NT2/D1 (cell line): ENCODE results near the gene ANKLE2.

Experiments used
- YY1 ChIP-seq: IDR thresholded peaks from 2 replicates; pipeline ENCODE4 v1.6.1; 2011; ENCODE audit not compliant: insufficient read length, insufficient read depth
- ZNF274 ChIP-seq: IDR thresholded peaks from 2 replicates; pipeline ENCODE4 v1.6.1; 2011; ENCODE audit warnings: mild to moderate bottlenecking, low read depth, low read length

DNA sequence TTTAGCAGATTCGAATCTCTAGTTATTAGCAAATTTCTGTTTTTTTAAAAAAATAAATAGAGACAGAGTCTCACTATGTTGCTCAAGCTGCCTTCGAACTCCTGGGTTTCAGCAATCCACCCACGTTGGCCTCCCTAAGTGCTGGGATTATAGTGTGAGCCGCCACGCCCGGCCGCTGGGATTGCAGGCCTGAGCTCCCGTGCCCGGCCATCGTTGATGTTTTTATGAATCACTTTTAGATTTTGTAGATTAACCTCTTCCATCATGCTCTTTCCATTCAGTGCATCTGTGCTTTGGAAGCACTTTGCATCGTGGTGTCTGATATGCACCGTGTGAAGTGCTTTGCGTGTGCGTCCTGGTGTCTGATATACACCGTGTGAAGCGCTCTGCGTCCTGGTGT, 30.1 kb downstream of the ANKLE2 start:
- TF ChIP-seq YY1 (no peak), ZNF274 (no peak)
